ENCODE measurements around the gene RALBP1.
A peak's percentile ranks its signal among the peaks of the same experiment; 100 is the strongest.

Gene RALBP1

DNA sequence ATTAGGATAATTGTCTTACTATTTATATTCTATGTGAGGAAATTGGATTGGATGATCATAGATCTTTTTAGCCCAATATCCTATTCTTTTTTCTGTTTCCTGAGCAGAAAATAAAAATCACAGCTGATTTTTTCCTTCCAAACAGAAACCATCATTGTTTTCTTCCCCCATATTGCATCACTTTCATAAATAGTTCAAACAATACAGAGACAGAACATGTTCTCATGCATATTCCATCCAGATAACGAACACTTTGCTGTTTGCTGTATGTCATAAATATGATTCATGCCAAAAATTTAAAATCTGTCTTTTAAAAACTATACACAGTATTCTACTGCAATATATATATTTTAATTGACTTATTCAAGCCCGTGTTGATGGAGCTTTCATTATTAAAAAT is 22.0 kb upstream of the RALBP1 start:
- no peaks in the 10 kb centered on the region for H3K79me2 ChIP-seq (ENCODE audit: control insufficient read depth, insufficient read depth, low read length, poor library complexity)
- WGBS (ENCODE audit: extremely low coverage, insufficient coverage, insufficient read length): no CpG with 5 or more reads among the region's 2 CpGs
- no peaks in the 10 kb centered on the region for H3K9me3 ChIP-seq (ENCODE audit: insufficient read depth, low read depth, low read length)

DNA sequence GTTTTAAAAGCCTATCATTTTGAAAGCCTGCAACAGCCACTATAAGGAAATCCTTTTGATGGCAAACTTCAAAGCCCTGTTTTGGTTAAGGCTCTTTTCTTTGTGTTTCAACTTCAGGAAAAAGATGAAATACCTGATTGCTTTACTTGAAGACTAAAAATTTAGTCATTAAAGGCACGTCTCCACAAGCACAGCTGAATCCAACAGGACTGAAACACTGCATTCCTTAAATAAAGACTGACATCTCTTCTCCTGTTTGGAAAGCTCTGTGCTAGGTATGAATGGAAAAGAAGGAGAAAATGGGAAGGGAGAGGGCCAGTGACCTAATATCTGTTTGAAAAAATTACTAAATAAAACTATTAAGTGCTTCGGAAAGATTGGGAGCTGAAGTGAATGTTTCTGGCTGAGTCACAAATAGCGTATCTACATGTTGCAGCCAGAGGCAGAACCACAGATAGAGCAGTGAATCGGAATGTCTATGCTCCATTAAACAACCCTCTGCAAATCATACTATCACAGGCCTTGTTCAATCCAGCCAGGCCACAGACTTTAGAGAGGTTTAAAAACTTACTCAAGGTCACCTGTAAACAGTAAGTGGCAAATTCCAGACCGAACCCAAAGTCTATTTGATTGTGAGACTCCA is 21.1 kb upstream of the RALBP1 start:
- WGBS (ENCODE audit: extremely low coverage, insufficient coverage, insufficient read length): no CpG with 5 or more reads among the region's 5 CpGs
- H3K18ac ChIP-seq (ENCODE audit: low read length): no peak overlapping the region

More for the DNA sequence above, 22.0 kb upstream of the RALBP1 start:
- H3K14ac ChIP-seq (ENCODE audit: low read length): no peak overlapping the region
- no peak overlapping the region for H4K91ac ChIP-seq (ENCODE audit: low read depth, low read length)
- H3K4me1 ChIP-seq (ENCODE audit: control insufficient read depth in 1 of 2, insufficient read depth in 2 of 2, low read length in 2 of 2): no peaks in the 10 kb centered on the region
- no peak overlapping the region for H3K23ac ChIP-seq (ENCODE audit: low read length)
- H2BK120ac ChIP-seq (ENCODE audit: insufficient read depth, low read length, poor library complexity): no peak overlapping the region
- H4K8ac ChIP-seq (ENCODE audit: low read depth, low read length): no peak overlapping the region
- no peak overlapping the region for H3K18ac ChIP-seq (ENCODE audit: low read length)
- H3K36me3 ChIP-seq (ENCODE audit: control insufficient read depth in 1 of 2, insufficient read depth in 2 of 2, low read length in 2 of 2): no peaks in the 10 kb centered on the region
- H2BK12ac ChIP-seq (ENCODE audit: low read length): no peak overlapping the region
- no peak overlapping the region for H2BK5ac ChIP-seq (ENCODE audit: low read depth, low read length, poor library complexity)
- H3K4ac ChIP-seq (ENCODE audit: low read depth, low read length): no peak overlapping the region
- no peak overlapping the region for H4K12ac ChIP-seq (ENCODE audit: low read depth, low read length)
- no peak overlapping the region for H3K4me2 ChIP-seq (ENCODE audit: low read length)
- no peak overlapping the region for H2AFZ ChIP-seq (ENCODE audit: insufficient read depth, low read length, poor library complexity)
- H3K9ac ChIP-seq (ENCODE audit: low read length): no peak overlapping the region
- no peak overlapping the region for H3K4me3 ChIP-seq (ENCODE audit: low read depth, low read length)
- H3K27me3 ChIP-seq (ENCODE audit: insufficient read depth, low read length): no peaks in the 10 kb centered on the region
- no peaks in the 10 kb centered on the region for H3K79me1 ChIP-seq (ENCODE audit: low read length)
- peak in 1 of 2 donors; percentile 69 for DNase-seq
- no peak overlapping the region for H2AK5ac ChIP-seq (ENCODE audit: low read length)
- H3K27ac ChIP-seq (ENCODE audit: low read depth, low read length): no peak overlapping the region

GRCh38 chr18:9455718-9456511 is 19.4 kb upstream of the RALBP1 start:
- no peak overlapping the region for H3K4me2 ChIP-seq (ENCODE audit: low read length)
- WGBS (ENCODE audit: extremely low coverage, insufficient coverage, insufficient read length): no CpG with 5 or more reads among the region's 3 CpGs

More for the DNA sequence above, 21.1 kb upstream of the RALBP1 start:
- peak in 1 of 2 donors; percentile 44 for DNase-seq
- no peak overlapping the region for H2BK120ac ChIP-seq (ENCODE audit: insufficient read depth, low read length, poor library complexity)
- no peaks in the 10 kb centered on the region for H3K79me1 ChIP-seq (ENCODE audit: low read length)
- H3K27ac ChIP-seq (ENCODE audit: low read depth, low read length): no peak overlapping the region
- H3K9me3 ChIP-seq (ENCODE audit: insufficient read depth, low read depth, low read length): peaks cover 2% of the 10 kb centered on the region
- no peak overlapping the region for H3K23ac ChIP-seq (ENCODE audit: low read length)
- H4K8ac ChIP-seq (ENCODE audit: low read depth, low read length): no peak overlapping the region
- H4K12ac ChIP-seq (ENCODE audit: low read depth, low read length): no peak overlapping the region
- no peak overlapping the region for H2BK12ac ChIP-seq (ENCODE audit: low read length)
- no peak overlapping the region for H2AFZ ChIP-seq (ENCODE audit: insufficient read depth, low read length, poor library complexity)
- no peaks in the 10 kb centered on the region for H3K27me3 ChIP-seq (ENCODE audit: insufficient read depth, low read length)
- no peak overlapping the region for H3K9ac ChIP-seq (ENCODE audit: low read length)
- H3K79me2 ChIP-seq (ENCODE audit: control insufficient read depth, insufficient read depth, low read length, poor library complexity): no peaks in the 10 kb centered on the region
- H3K4me2 ChIP-seq (ENCODE audit: low read length): no peak overlapping the region
- no peaks in the 10 kb centered on the region for H3K36me3 ChIP-seq (ENCODE audit: control insufficient read depth in 1 of 2, insufficient read depth in 2 of 2, low read length in 2 of 2)
- H3K4me1 ChIP-seq (ENCODE audit: control insufficient read depth in 1 of 2, insufficient read depth in 2 of 2, low read length in 2 of 2): no peaks in the 10 kb centered on the region
- no peak overlapping the region for H2BK5ac ChIP-seq (ENCODE audit: low read depth, low read length, poor library complexity)
- no peak overlapping the region for H4K91ac ChIP-seq (ENCODE audit: low read depth, low read length)
- H3K4ac ChIP-seq (ENCODE audit: low read depth, low read length): no peak overlapping the region
- no peak overlapping the region for H3K4me3 ChIP-seq (ENCODE audit: low read depth, low read length)
- H3K14ac ChIP-seq (ENCODE audit: low read length): no peak overlapping the region
- no peak overlapping the region for H2AK5ac ChIP-seq (ENCODE audit: low read length)

DNA sequence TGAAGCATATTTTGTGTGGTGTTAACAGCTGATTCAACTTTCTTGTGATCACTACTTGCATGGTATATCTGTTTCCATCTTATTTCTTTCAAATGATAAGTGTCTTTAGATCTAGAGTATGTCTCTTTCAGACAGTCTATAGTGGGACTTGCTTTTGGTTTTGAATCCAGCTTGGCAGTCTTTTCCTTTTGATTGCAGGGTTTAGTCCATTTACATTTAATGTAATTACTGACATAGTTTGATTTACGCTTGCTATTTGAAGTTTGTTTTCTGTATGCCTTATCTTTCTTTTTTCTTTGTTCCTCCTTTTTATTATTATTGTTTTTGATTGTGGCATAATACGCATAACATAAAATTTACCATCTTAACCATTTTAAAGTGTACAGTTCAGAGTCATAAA is 9.2 kb upstream of the RALBP1 start:
- no peak for DNase-seq
- no peak overlapping the region for H3K23ac ChIP-seq (ENCODE audit: low read length)
- H2AFZ ChIP-seq (ENCODE audit: insufficient read depth, low read length, poor library complexity): no peak overlapping the region
- H3K27ac ChIP-seq (ENCODE audit: low read depth, low read length): no peak overlapping the region
- no peaks in the 10 kb centered on the region for H3K79me1 ChIP-seq (ENCODE audit: low read length)
- no peak overlapping the region for H3K4ac ChIP-seq (ENCODE audit: low read depth, low read length)
- no peak overlapping the region for H2BK5ac ChIP-seq (ENCODE audit: low read depth, low read length, poor library complexity)
- no peak overlapping the region for H3K18ac ChIP-seq (ENCODE audit: low read length)
- peaks cover 0 to 1% of the 10 kb centered on the region in 2 experiments for H3K36me3 ChIP-seq (ENCODE audit: control insufficient read depth in 1 of 2, insufficient read depth in 2 of 2, low read length in 2 of 2)
- no CpG with 5 or more reads among the region's 2 CpGs for WGBS (ENCODE audit: extremely low coverage, insufficient coverage, insufficient read length)
- H3K4me1 ChIP-seq (ENCODE audit: control insufficient read depth in 1 of 2, insufficient read depth in 2 of 2, low read length in 2 of 2): no peaks in the 10 kb centered on the region
- no peak overlapping the region for H4K12ac ChIP-seq (ENCODE audit: low read depth, low read length)
- no peaks in the 10 kb centered on the region for H3K9me3 ChIP-seq (ENCODE audit: insufficient read depth, low read depth, low read length)
- H3K14ac ChIP-seq (ENCODE audit: low read length): no peak overlapping the region
- H4K8ac ChIP-seq (ENCODE audit: low read depth, low read length): no peak overlapping the region
- no peak overlapping the region for H3K4me2 ChIP-seq (ENCODE audit: low read length)
- no peaks in the 10 kb centered on the region for H3K79me2 ChIP-seq (ENCODE audit: control insufficient read depth, insufficient read depth, low read length, poor library complexity)
- no peak overlapping the region for H2BK120ac ChIP-seq (ENCODE audit: insufficient read depth, low read length, poor library complexity)
- H4K91ac ChIP-seq (ENCODE audit: low read depth, low read length): no peak overlapping the region
- H3K27me3 ChIP-seq (ENCODE audit: insufficient read depth, low read length): no peaks in the 10 kb centered on the region
- no peak overlapping the region for H3K9ac ChIP-seq (ENCODE audit: low read length)
- H3K4me3 ChIP-seq (ENCODE audit: low read depth, low read length): no peak overlapping the region
- no peak overlapping the region for H2BK12ac ChIP-seq (ENCODE audit: low read length)
- H2AK5ac ChIP-seq (ENCODE audit: low read length): no peak overlapping the region

More at GRCh38 chr18:9455718-9456511, 19.4 kb upstream of the RALBP1 start:
- Histone ChIP-seq H2BK120ac (ENCODE audit: insufficient read depth, low read length, poor library complexity) (no peak overlapping the region), H3K18ac (ENCODE audit: low read length) (no peak overlapping the region), H4K8ac (ENCODE audit: low read depth, low read length) (no peak overlapping the region), H2AFZ (ENCODE audit: insufficient read depth, low read length, poor library complexity) (no peak overlapping the region), H4K12ac (ENCODE audit: low read depth, low read length) (no peak overlapping the region), H3K9ac (ENCODE audit: low read length) (no peak overlapping the region), H3K79me1 (ENCODE audit: low read length) (no peaks in the 10 kb centered on the region), H3K4ac (ENCODE audit: low read depth, low read length) (no peak overlapping the region), H3K27ac (ENCODE audit: low read depth, low read length) (no peak overlapping the region), H4K91ac (ENCODE audit: low read depth, low read length) (no peak overlapping the region), H3K27me3 (ENCODE audit: insufficient read depth, low read length) (no peaks in the 10 kb centered on the region), H3K14ac (ENCODE audit: low read length) (no peak overlapping the region), H3K23ac (ENCODE audit: low read length) (no peak overlapping the region), H2AK5ac (ENCODE audit: low read length) (no peak overlapping the region), H2BK12ac (ENCODE audit: low read length) (no peak overlapping the region), H3K36me3 (ENCODE audit: control insufficient read depth in 1 of 2, insufficient read depth in 2 of 2, low read length in 2 of 2) (no peaks in the 10 kb centered on the region), H3K4me3 (ENCODE audit: low read depth, low read length) (no peak overlapping the region), H3K79me2 (ENCODE audit: control insufficient read depth, insufficient read depth, low read length, poor library complexity) (no peaks in the 10 kb centered on the region), H3K4me1 (ENCODE audit: control insufficient read depth in 1 of 2, insufficient read depth in 2 of 2, low read length in 2 of 2) (no peaks in the 10 kb centered on the region), H2BK5ac (ENCODE audit: low read depth, low read length, poor library complexity) (no peak overlapping the region), H3K9me3 (ENCODE audit: insufficient read depth, low read depth, low read length) (peaks cover 2% of the 10 kb centered on the region)
- DNase-seq: no peak
